GM10266 (cell line): ENCODE measurements around the gene FCMR.
A peak's percentile ranks its signal among the peaks of the same experiment; 100 is the strongest.

Experiments
- DNase-seq: peaks from one replicate; pipeline ENCODE4 v3.0.0; 2012; ENCODE audit errors: extremely low spot score
- CTCF ChIP-seq: IDR thresholded peaks from 2 replicates; pipeline ENCODE4 v1.5.1; 2012; ENCODE audit warnings: mild to moderate bottlenecking, low read depth; ENCODE audit not compliant: control insufficient read depth, insufficient read depth; ENCODE audit errors: missing control alignments

FCMR gene

GRCh38 chr1:206868264-206868663 lies 53.5 kb downstream of the FCMR start:
- no peak for DNase-seq
- TF ChIP-seq CTCF = no peak

GRCh38 chr1:206867716-206868115 lies 54.0 kb downstream of the FCMR start:
- DNase-seq = no peak
- TF ChIP-seq CTCF = no peak

GRCh38 chr1:206867239-206867638 lies 54.5 kb downstream of the FCMR start:
- no peak for TF ChIP-seq CTCF
- no peak for DNase-seq

GRCh38 chr1:206866062-206866461 lies 55.7 kb downstream of the FCMR start:
- no peak for DNase-seq

GRCh38 chr1:206864939-206865671 lies 56.6 kb downstream of the FCMR start, which contains the start of gene IL20:
Gene IL20, plus strand, starts transcription at chr1:206865623. Its CDS starts 230 bp downstream, at chr1:206865853.
- peak; percentile 71 for DNase-seq
- peak; percentile 87 for TF ChIP-seq CTCF

More at GRCh38 chr1:206866062-206866461, 55.7 kb downstream of the FCMR start:
- no peak for TF ChIP-seq CTCF

GRCh38 chr1:206863266-206863665 lies 58.5 kb downstream of the FCMR start:
- no peak for TF ChIP-seq CTCF
- no peak for DNase-seq

- no peak for TF ChIP-seq CTCF
- DNase-seq = no peak
Measured at GRCh38 chr1:206860165-206860564, 61.6 kb downstream of the FCMR start.
